ENCODE results near the gene NXPE3. TPM values are rescaled to one million over a fixed set of nuclear protein-coding genes. Genes with fewer than 3 reads are reported as not detected.

Gene NXPE3
- total and polyA plus RNA-seq, 10 of the 15 experiments (the other 5 are each of a cell fraction or from before 2014, with no cell fraction given), result 2.0 to 8.7 (median 5.2) TPM

GRCh38 chr3:101867996-101868395 lies 89.0 kb downstream of the NXPE3 start:
- in situ Hi-C loops (cut with MboI) (no loop called here), intact Hi-C loops (cut with micrococcal nuclease; ENCODE audit: unreplicated experiment) (no loop called here)
- no TSS peak for BruUV-seq (replicated peaks)

More at GRCh38 chr3:101867996-101868395, 89.0 kb downstream of the NXPE3 start:
- no peak overlapping the region for H3K4me2 ChIP-seq (ENCODE audit: control insufficient read depth, insufficient read depth)
- H3K4me1 ChIP-seq (ENCODE audit: control insufficient read depth, insufficient read depth, low read length), result no peaks in the 10 kb centered on the region; the same call in 1 of the 2 replicates
- POLR2A ChIA-PET, result interaction anchor here (0.8 to 1.4 kb wide), 3 partner anchors 11 to 28 kb away, joined by 3 read pairs; no protein-coding TSS in a partner anchor
- DNase-seq (ENCODE audit: low read depth, low spot score) (no peak), FAIRE-seq (no peak), ATAC-seq (no peak)
- no peak overlapping the region for H2AFZ ChIP-seq (ENCODE audit: control insufficient read depth, low read depth, low read length)
- no peak overlapping the region for H3K4me3 ChIP-seq
- no peaks in the 10 kb centered on the region for H3K79me2 ChIP-seq (ENCODE audit: control insufficient read depth, insufficient read depth, low read length)
- CTCF ChIA-PET, result interaction anchor here (0.8 to 1.5 kb wide), 5 partner anchors 14 to 358 kb away, joined by 3 to 5 read pairs (median 4); no protein-coding TSS in a partner anchor
- H3K27me3 ChIP-seq (replicated peaks in 1 of 2; ENCODE audit: control insufficient read depth in 2 of 2, insufficient read depth in 2 of 2, low read length in 1 of 2), result no peaks in the 10 kb centered on the region
- no peak overlapping the region for H3K27ac ChIP-seq (ENCODE audit: control insufficient read depth, insufficient read depth)
- WGBS (ENCODE audit: insufficient coverage, insufficient replicate concordance, low lambda C conversion rate, missing lambda C conversion rate), result 100% methylated on average over 2 of the region's 2 CpGs
- H3K9ac ChIP-seq (ENCODE audit: control insufficient read depth, insufficient read depth, low read length), result no peak overlapping the region
- RAD21 ChIA-PET (ENCODE audit: unreplicated experiment), result interaction anchor here (0.7 to 1.6 kb wide), 3 partner anchors 91 to 361 kb away, joined by 3 to 4 read pairs (median 4); no protein-coding TSS in a partner anchor
- H4K20me1 ChIP-seq (ENCODE audit: control insufficient read depth, insufficient read depth), result no peaks in the 10 kb centered on the region
- TF ChIP-seq RUNX3 (IDR thresholded peaks at IDR 0.05; ENCODE audit: low read length) (no peak), CHD4 (IDR thresholded peaks at IDR 0.05) (no peak), SUZ12 (IDR thresholded peaks at IDR 0.05; ENCODE audit: unreplicated experiment) (no peak), JUNB (IDR thresholded peaks at IDR 0.05) (no peak), TCF12 (IDR thresholded peaks at IDR 0.05; ENCODE audit: low read depth, low read length) (no peak), JUND (IDR thresholded peaks at IDR 0.05; ENCODE audit: low read depth, low read length) (no peak), FOS (IDR thresholded peaks at IDR 0.05; ENCODE audit: borderline replicate concordance, extremely low read depth, insufficient read length) (no peak), SPI1 (IDR thresholded peaks at IDR 0.05; ENCODE audit: borderline replicate concordance, insufficient read depth, low read depth, low read length) (no peak), ZNF592 (IDR thresholded peaks at IDR 0.05) (no peak), POLR2AphosphoS5 (IDR thresholded peaks at IDR 0.05; ENCODE audit: low read length) (no peak), ZNF622 (IDR thresholded peaks at IDR 0.05) (no peak)
- TF ChIP-seq, protein P1, sequence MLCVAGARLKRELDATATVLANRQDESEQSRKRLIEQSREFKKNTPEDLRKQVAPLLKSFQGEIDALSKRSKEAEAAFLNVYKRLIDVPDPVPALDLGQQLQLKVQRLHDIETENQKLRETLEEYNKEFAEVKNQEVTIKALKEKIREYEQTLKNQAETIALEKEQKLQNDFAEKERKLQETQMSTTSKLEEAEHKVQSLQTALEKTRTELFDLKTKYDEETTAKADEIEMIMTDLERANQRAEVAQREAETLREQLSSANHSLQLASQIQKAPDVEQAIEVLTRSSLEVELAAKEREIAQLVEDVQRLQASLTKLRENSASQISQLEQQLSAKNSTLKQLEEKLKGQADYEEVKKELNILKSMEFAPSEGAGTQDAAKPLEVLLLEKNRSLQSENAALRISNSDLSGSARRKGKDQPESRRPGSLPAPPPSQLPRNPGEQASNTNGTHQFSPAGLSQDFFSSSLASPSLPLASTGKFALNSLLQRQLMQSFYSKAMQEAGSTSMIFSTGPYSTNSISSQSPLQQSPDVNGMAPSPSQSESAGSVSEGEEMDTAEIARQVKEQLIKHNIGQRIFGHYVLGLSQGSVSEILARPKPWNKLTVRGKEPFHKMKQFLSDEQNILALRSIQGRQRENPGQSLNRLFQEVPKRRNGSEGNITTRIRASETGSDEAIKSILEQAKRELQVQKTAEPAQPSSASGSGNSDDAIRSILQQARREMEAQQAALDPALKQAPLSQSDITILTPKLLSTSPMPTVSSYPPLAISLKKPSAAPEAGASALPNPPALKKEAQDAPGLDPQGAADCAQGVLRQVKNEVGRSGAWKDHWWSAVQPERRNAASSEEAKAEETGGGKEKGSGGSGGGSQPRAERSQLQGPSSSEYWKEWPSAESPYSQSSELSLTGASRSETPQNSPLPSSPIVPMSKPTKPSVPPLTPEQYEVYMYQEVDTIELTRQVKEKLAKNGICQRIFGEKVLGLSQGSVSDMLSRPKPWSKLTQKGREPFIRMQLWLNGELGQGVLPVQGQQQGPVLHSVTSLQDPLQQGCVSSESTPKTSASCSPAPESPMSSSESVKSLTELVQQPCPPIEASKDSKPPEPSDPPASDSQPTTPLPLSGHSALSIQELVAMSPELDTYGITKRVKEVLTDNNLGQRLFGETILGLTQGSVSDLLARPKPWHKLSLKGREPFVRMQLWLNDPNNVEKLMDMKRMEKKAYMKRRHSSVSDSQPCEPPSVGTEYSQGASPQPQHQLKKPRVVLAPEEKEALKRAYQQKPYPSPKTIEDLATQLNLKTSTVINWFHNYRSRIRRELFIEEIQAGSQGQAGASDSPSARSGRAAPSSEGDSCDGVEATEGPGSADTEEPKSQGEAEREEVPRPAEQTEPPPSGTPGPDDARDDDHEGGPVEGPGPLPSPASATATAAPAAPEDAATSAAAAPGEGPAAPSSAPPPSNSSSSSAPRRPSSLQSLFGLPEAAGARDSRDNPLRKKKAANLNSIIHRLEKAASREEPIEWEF (IDR thresholded peaks at IDR 0.05; ENCODE audit: insufficient replicate concordance, low read depth, low read length), result no peak
- H3K36me3 ChIP-seq (ENCODE audit: control insufficient read depth in 2 of 2, insufficient read depth in 2 of 2, low read length in 1 of 2), result no peaks in the 10 kb centered on the region
- SMC1A ChIA-PET (ENCODE audit: uncharacterized antibody, unreplicated experiment), result interaction anchor here (1.0 to 2.4 kb wide), 9 partner anchors 9 to 357 kb away, joined by 3 to 11 read pairs (median 5); no protein-coding TSS in a partner anchor
- no peaks in the 10 kb centered on the region for H3K9me3 ChIP-seq (replicated peaks; ENCODE audit: control insufficient read depth, insufficient read depth, low read length)
